Measurements from ENCODE around the gene PCID2.
"Not testable (repeated sequence)": the region's sequence is repeated elsewhere in the genome, so short reads cannot be mapped to it uniquely, and the experiment has no call there.

PCID2 gene

DNA sequence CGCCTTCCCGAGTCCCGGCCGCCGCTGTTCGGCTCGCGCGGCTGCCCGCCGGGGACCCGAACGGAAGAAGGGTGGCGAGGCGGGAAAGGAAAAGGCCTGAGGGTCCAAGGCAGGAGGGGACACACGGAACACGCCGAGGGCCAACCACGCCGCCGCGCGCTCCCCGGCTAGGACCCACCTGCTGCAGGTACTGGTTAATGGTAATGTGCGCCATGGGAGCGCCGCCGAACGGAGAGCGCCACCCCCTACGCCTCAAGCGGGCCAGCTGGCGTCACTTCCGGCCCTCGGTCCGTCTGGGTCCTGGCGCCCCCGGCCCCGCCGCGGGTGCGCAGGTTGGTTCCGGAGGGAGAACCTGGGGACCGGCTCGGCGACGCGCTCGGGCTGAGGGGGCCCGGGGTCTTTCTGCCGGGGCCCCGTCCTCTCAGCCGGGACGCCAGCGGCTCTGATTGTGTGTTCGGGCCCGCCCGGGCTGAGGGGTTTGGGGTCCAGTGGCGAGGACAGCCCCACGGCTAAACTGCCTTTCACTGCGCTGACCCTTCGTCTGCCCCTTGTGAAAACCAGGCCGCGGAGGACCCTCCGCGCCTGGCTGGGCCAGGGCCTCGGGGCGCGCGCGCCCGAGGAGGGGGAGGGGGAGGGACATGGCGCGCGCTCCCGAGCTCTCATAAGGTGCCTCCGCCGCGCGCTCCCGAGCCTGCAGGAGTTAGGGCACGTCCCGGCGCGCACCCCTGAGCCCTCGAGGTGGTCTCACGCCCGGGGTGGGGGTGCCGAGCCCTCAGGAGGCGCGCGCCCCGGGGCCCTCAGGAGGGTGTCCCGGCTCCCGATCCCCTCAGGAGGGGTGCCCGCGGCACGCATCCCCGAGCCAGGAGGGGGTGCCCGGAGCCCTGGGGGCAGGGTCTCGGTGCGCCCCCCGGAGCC lies at the start of gene PCID2:
Gene PCID2 (minus strand): TSS at position 249 of the 915 bp plus-strand sequence. CDS start 35 bp downstream, at position 214.
- peak; percentile 84 for DNase-seq

DNA sequence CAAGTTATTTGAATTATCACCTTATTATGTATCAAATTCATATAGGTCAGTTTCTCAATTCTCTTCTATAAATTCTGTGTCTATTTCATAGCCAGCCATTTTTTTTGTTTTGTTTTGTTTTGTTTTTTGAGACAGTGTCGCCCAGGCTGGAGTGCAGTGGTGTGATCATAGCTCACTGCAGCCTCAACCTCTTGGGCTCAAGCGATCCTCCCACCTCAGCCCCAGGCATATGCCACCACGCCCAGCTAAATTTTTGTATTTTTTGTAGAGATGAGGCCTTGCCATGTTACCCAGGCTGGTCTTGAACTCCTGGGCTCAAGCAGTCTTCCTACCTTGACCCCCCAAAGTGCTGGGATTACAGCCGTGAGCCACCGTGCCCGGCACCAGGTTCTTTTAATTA lies 49.4 kb upstream of the PCID2 start:
- DNase-seq = not testable (repeated sequence)

- DNase-seq = no peak
These were observed 44.1 kb upstream of the PCID2 start for GRCh38 chr13:113252516-113253095.

DNA sequence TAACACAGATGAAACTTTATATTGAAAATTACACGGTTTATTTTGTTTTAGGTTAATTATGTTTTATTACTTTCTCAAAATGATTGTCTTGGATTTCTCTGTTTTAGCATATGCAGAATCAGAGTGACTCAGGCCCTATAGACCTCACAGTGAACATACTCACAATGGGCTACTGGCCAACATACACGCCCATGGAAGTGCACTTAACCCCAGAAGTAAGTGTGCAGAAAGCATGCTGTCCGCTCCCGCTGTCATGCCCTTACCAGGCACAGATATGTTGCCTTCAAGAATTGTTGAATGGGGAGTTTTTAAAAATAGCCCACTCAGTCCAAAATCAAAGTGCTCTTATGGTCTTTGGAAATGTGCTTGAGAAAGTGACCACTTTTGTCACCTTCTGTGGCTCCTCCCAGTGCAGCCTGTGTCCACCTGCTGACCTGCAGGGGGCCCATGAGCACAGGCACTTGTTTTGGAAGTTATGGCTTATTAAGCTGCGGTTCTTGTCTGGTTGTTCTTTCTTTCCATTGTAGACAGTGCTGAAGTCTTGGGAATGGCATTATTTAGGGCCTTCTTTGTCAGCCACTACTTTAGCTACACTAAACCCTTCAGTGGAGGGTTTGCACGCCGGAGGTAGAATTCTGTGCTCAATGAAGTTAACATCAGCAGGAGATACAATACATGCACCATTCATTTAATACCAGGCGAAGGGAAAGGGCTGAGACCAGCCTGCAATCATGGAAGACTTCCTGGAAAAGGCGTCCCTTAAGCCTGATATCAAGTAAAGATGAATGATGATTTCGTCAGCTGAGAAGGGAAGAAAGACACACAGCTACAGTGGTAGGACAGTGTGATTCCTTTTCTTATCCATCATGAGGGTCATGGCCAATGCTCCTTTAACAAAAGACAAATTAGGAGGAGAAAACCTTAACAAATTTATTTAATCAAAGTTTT lies 37.7 kb upstream of the PCID2 start:
- DNase-seq = no peak

- no peak for DNase-seq
These were observed 35.4 kb upstream of the PCID2 start for GRCh38 chr13:113243847-113244246.

DNA sequence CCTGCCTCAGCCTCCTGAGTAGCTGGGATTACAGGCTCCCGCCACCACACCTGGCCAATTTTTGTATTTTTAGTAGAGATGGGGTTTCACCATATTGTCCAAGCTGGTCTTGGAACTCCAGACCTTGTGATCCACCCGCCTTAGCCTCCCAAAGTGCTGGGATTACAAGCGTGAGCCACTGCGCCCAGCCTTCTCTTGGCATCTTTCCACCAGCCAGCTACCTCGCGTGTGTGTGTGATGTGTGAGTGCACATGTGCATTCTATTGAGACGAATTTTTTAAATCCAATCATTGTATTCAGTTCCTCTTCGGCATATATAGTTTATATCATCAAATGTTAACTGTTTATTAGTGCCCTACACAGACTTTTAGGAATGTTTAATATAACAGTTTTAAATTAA lies 33.2 kb upstream of the PCID2 start:
- DNase-seq = not testable (repeated sequence)

DNA sequence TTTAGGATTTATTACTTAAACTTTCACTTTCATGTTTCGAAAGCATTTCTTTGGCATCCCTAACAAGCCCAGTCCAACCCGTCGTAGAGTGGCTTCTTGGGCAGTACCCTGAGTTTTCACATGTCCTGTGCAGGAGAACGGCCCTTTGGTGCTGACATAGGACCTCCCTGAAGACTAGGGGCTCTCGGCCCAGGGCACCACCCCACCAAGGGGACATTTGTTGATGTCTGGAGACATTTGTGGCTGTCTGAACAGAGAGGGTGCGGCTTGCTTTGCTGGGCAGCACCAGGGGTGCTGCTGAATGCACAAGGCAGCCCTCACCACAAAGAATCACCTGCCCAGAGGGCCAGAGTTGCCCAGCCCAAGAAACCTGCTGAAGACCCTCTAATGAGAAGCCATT lies 31.5 kb upstream of the PCID2 start:
- DNase-seq = no peak

DNA sequence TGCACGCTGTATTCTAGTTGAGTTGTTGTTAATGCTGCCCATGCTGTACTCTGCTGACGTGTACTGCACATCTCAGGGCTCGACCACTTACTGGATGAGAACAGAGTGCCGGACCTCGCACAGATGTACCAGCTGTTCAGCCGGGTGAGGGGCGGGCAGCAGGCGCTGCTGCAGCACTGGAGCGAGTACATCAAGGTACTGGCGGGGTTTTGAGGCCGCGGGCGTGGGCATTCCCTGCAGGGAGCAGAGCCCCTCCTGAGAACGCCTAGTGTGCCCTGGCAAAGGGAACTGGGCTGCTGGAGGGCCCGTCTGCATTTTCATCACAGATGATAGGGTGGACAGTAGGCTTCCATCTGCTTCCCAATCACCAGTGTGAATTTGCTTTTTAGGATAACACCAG lies 30.9 kb upstream of the PCID2 start:
- DNase-seq = no peak

DNA sequence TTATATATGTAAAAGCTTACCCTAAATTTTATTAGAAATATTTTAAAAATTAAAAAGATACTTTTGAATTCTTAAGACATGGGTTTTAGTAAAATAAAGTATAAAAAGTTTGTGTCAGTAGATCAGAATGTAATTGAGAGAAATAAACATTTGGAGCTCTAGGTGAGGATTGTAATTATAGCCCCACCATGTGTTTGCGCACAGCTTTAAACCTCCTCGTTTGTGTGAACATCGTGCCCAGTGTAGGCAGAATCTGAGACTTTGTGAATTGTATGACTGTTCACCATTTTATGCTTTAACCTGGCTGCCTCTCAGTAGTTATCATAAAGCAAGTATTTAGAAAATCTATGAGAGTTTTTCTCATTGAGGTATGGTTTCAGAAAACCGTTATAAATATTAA lies 30.1 kb upstream of the PCID2 start:
- DNase-seq = no peak

GRCh38 chr13:113233101-113233500 lies 24.6 kb upstream of the PCID2 start:
- no peak for DNase-seq

- DNase-seq = no peak
These were observed 23.9 kb upstream of the PCID2 start for GRCh38 chr13:113232208-113233003.

DNA sequence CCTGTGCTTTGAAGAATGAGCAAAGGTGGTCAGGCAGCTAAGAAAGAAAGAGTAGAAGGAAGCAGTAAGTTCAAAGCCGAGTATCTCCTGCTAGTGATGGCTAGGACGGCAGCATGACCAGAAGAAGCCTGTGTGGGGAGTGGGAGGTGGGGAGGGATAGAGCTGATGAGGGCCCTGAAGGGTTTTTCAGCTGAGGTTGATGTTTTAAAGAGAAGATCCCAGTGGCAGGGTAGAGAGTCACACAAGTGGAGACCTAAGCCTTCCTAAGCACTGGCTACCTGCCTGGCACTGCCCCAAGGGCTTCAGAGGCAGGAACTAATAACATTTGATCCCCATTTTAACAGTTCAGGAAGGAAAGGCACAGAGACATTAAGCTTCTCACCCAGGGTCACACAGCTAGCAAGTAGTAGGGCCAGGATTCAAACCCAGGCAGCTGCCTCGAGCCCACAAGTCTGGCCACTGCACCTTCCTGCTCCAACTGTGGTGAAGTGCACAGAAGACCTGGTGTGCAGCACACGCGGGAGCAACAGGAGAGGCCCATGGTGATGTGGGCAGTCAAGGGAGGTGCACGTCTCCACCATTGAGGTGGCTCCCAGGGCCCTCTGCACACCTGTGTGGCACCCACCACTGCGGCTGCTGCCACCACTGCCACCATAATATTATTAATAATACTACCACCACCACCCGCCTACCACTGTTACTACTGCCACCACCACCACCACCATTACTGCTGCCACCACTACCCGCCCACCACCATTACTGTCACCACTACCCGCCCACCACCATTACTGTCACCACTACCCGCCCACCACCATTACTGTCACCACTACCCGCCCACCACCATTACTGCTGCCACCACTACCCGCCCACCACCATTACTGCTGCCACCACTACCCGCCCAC lies 23.1 kb upstream of the PCID2 start:
- DNase-seq = peak; percentile 32

- no peak for DNase-seq
These were observed 21.3 kb upstream of the PCID2 start for GRCh38 chr13:113229791-113230190.

- DNase-seq = no peak
These were observed 20.7 kb upstream of the PCID2 start for GRCh38 chr13:113229161-113229560.

GRCh38 chr13:113226873-113227450 lies 18.5 kb upstream of the PCID2 start:
- DNase-seq = no peak

DNA sequence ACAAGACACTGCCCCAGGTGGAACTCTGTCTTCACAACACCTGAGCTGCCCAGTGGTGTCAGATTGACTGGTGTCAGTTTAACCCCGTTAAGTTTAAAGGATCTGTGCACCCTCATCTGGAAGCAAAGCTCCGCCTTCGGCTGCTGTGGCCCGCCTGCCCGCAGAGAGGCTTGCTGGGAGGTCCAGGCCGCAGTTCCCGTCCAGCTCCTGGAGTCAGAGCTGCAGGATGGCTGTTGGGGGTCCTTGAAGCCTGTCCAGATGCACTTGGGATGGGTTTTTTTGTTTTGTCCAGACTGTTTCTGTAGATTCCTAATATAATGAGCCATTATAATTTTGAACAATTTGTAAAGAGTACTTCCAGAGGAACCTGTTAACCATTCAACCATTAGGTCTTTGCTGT lies 17.0 kb upstream of the PCID2 start:
- DNase-seq = no peak

DNA sequence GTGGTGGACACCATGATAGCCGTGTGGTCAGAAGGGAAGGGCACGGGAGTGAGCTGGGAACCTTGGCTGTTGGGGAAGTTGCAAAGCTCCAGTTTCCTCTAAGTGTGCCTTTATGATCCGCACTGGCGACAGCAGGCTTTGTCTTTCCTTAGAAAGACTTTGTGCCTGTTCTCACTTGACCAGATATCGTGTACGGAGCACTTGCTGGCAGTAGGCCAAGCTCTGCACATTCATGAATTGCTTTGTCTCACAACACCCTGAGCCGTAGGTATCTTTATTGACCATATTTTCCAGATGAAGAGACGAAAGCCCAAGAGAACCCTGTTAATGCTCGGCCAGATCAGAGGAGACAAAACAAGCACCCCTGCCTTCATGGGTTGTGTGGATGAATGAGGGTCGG lies 16.0 kb upstream of the PCID2 start:
- DNase-seq = no peak

GRCh38 chr13:113223070-113223469 lies 14.6 kb upstream of the PCID2 start:
- no peak for DNase-seq

DNA sequence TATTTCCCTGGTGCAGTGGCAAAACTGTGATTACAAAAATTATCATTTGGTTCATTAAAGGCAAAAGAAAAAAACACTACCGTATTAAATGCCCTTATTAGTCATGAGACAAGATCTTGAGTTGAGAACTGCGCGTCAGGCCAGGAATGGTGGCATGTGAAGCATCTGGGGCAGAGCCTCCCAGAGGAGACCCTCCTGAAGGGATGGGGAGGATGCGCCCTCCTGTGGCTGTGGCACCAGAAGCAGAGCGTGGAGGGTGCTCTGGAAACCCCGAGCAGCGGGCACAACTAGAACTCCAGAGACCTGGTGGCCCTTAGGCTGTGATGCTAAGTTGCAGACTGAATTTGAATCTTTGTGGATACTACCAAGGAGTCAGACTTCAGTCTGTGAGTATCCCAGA lies 12.4 kb upstream of the PCID2 start:
- no peak for DNase-seq

- no peak for DNase-seq
These were observed 11.7 kb upstream of the PCID2 start for GRCh38 chr13:113220141-113220598.

Data from stimulated activated naive CD4-positive, alpha-beta T cell treated with Interleukin-2 at 50 U/mL for 16 hours (primary cell).